PC-3 (cell line): ENCODE data around the gene SCO1. TPM values are rescaled to one million over a fixed set of nuclear protein-coding genes. Genes with fewer than 3 reads are reported as not detected.

Experiments
- ATAC-seq: fragments of 200-7000 bp; cut with Tn5 transposase; 2 replicates; pipeline ENCODE4 v1.9.1; 2020; ENCODE audit warnings: mild to moderate bottlenecking, moderate library complexity
- BruUV-seq: library from RNA; stranded (reverse); fragments of 400-500 nt; replicated peaks from 2 replicates; lab custom pipeline; 2021; lab: Mats Ljungman, UMichigan
- CTCF ChIA-PET: fragments of 300-600 bp; sonication (Branson Sonifier 250); formaldehyde crosslinking; loops from one replicate; lab custom pipeline; 2022; ENCODE audit warnings: antibody characterized with exemption; lab: Charles Lee
- POLR2A ChIA-PET: fragments of 300-600 bp; sonication (Branson Sonifier 250); formaldehyde crosslinking; loops from one replicate; lab custom pipeline; 2022; ENCODE audit warnings: antibody characterized with exemption; ENCODE audit not compliant: unreplicated experiment; lab: Charles Lee
- DNase-seq: peaks from one replicate; pipeline ENCODE4 v3.0.0-alpha.2; 2015
- H2AFZ ChIP-seq: fragments of 300-600 bp; sonication (generic); 2 replicates; pipeline ENCODE4 v1.6.0; 2016; ENCODE audit warnings: antibody characterized with exemption, low read length
- H3F3A ChIP-seq: fragments of 300-600 bp; sonication (generic); one replicate; pipeline ENCODE4 v1.6.0; 2017; ENCODE audit warnings: antibody characterized with exemption, low read length, control low read depth, mild to moderate bottlenecking; ENCODE audit not compliant: unreplicated experiment
- H3K27ac ChIP-seq: fragments of 300-600 bp; sonication (generic); 2 replicates; pipeline ENCODE4 v1.5.1; 2016; ENCODE audit warnings: mild to moderate bottlenecking, low read length
- H3K27me3 ChIP-seq: fragments of 300-600 bp; sonication (generic); 2 replicates; pipeline ENCODE4 v1.6.1; 2016; ENCODE audit warnings: low read length, mixed read lengths
- H3K36me3 ChIP-seq: fragments of 300-600 bp; sonication (generic); 2 replicates; pipeline ENCODE4 v1.6.1; 2016; ENCODE audit warnings: low read depth, mixed run types, low read length, mixed read lengths
- H3K4me1 ChIP-seq: fragments of 300-600 bp; sonication (generic); 2 replicates; pipeline ENCODE4 v1.5.1; 2016; ENCODE audit warnings: low read length; ENCODE audit not compliant: insufficient read depth
- H3K4me2 ChIP-seq: fragments of 300-600 bp; sonication (generic); 2 replicates; pipeline ENCODE4 v1.6.0; 2016; ENCODE audit warnings: low read length
- H3K4me3 ChIP-seq: fragments of 300-600 bp; sonication (generic); 2 replicates; pipeline ENCODE4 v1.5.1; 2016; ENCODE audit warnings: mild to moderate bottlenecking, low read length, mixed read lengths
- H3K79me2 ChIP-seq: fragments of 300-600 bp; sonication (generic); 2 replicates; pipeline ENCODE4 v1.6.1; 2017; ENCODE audit warnings: low read length, mixed read lengths
- H3K9ac ChIP-seq: fragments of 300-600 bp; sonication (generic); 2 replicates; pipeline ENCODE4 v1.6.0; 2016; ENCODE audit warnings: mild to moderate bottlenecking, low read length
- H3K9me2 ChIP-seq: fragments of 300-600 bp; sonication (generic); replicated peaks from 2 replicates; pipeline ENCODE4 v1.6.1; 2016; ENCODE audit warnings: mixed run types, low read length, mixed read lengths
- H3K9me3 ChIP-seq: fragments of 300-600 bp; sonication (generic); 2 replicates; pipeline ENCODE4 v1.6.1; 2016; ENCODE audit warnings: low read length, mixed read lengths
- H4K20me1 ChIP-seq: fragments of 300-600 bp; sonication (generic); 2 replicates; pipeline ENCODE4 v1.6.1; 2016; ENCODE audit warnings: low read length, mixed read lengths
- EZH2 ChIP-seq: fragments of 300-600 bp; sonication (generic); IDR thresholded peaks from one replicate; pipeline ENCODE4 v1.6.1; 2017; ENCODE audit warnings: antibody characterized with exemption, mild to moderate bottlenecking, low read length; ENCODE audit not compliant: unreplicated experiment
- EZH2phosphoT487 ChIP-seq: fragments of 300-600 bp; sonication (generic); IDR thresholded peaks from 2 replicates; pipeline ENCODE4 v1.6.1; 2018; ENCODE audit warnings: mild to moderate bottlenecking, antibody characterized with exemption, low read length, borderline replicate concordance
- intact Hi-C: fragments of 100-400 bp; cut with micrococcal nuclease; formaldehyde crosslinking; loops from 2 replicates; pipeline ENCODE4 v1.9.0; 2023
- total RNA-seq: library from RNA; depleted of rRNA; stranded (reverse); fragments of >200 nt; gene quantifications from 2 replicates; pipeline ENCODE4 v1.2.3, GENCODE V29; 2014
- TF ChIP-seq, protein P1 (sequence below): fragments of 300-600 bp; sonication (generic); conservative IDR thresholded peaks from 2 replicates; pipeline ENCODE4 v1.5.1; 2017; ENCODE audit warnings: antibody characterized with exemption, low read depth, mild to moderate bottlenecking, low read length

Gene SCO1
- total RNA-seq, 1 experiment from 2014 or later: 59.7 TPM

DNA sequence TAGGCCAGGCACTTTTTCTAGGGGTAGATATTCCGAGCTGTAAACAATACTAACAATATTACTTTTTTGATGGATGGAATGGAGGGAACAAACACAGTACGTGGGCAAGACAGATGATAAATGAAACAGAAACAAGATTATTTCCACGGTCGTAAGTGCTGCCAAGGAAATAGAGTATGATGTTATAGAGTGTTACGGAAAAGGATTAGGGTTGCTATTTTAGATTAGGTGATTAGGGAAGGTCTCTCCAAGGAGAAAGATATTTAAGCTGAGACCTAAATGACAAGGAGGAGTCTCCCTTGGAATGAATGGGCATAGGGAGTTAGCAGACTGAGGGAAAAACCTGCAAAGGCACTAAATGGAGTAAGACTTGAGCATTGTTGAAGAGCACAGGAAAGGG is 8.4 kb upstream of the SCO1 start:
- no peak for DNase-seq
- peaks cover 4% of the 10 kb centered on the region; the same call in 1 of the 2 replicates for H3K4me1 ChIP-seq
- no peaks in the 10 kb centered on the region for H3K9me3 ChIP-seq
- no peaks in the 10 kb centered on the region for H3K27me3 ChIP-seq
- no peak overlapping the region for H3K27ac ChIP-seq
- no peaks in the 10 kb centered on the region for H3F3A ChIP-seq
- no peak overlapping the region for H3K9ac ChIP-seq
- H3K36me3 ChIP-seq: no peaks in the 10 kb centered on the region
- ATAC-seq: no peak
- ChIA-PET CTCF (no interaction called here), POLR2A (no interaction called here)
- intact Hi-C loops: no loop called here
- BruUV-seq: no TSS peak
- H3K4me2 ChIP-seq: no peak overlapping the region
- no peak overlapping the region for H3K4me3 ChIP-seq
- TF ChIP-seq, protein P1, sequence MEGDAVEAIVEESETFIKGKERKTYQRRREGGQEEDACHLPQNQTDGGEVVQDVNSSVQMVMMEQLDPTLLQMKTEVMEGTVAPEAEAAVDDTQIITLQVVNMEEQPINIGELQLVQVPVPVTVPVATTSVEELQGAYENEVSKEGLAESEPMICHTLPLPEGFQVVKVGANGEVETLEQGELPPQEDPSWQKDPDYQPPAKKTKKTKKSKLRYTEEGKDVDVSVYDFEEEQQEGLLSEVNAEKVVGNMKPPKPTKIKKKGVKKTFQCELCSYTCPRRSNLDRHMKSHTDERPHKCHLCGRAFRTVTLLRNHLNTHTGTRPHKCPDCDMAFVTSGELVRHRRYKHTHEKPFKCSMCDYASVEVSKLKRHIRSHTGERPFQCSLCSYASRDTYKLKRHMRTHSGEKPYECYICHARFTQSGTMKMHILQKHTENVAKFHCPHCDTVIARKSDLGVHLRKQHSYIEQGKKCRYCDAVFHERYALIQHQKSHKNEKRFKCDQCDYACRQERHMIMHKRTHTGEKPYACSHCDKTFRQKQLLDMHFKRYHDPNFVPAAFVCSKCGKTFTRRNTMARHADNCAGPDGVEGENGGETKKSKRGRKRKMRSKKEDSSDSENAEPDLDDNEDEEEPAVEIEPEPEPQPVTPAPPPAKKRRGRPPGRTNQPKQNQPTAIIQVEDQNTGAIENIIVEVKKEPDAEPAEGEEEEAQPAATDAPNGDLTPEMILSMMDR: no peak
- TF ChIP-seq EZH2phosphoT487 (no peak), EZH2 (no peak)
- H4K20me1 ChIP-seq: no peaks in the 10 kb centered on the region
- H2AFZ ChIP-seq: no peak overlapping the region
- H3K9me2 ChIP-seq: no peaks in the 10 kb centered on the region
- H3K79me2 ChIP-seq: no peaks in the 10 kb centered on the region

DNA sequence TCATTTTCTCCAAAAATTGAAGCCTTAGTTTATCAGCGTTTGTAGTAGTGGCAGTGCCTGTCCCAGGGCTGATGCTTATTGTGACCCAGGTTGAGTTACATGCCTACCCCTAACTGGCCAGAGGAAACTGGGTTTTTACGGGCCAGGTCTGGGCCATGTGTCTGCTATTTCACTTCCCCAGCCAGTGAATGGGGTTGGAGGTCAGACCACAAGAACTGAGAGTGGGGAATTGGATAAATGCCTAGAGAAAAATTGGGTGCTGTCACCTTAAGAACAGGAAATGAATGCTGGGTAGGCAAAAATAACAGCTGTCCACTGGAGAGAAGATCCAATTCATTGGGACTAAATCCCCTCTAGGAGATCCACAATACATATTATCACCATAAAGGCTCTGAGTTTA is 5.2 kb upstream of the SCO1 start:
- Histone ChIP-seq H3K79me2 (peaks cover 14% of the 10 kb centered on the region), H3K4me3 (no peak overlapping the region), H2AFZ (no peak overlapping the region), H3K4me1 (peaks cover 4% of the 10 kb centered on the region; the same call in 1 of the 2 replicates), H3K27ac (no peak overlapping the region), H3F3A (no peaks in the 10 kb centered on the region), H3K4me2 (no peak overlapping the region), H3K9ac (no peak overlapping the region), H3K9me3 (no peaks in the 10 kb centered on the region), H3K9me2 (no peaks in the 10 kb centered on the region), H3K27me3 (no peaks in the 10 kb centered on the region), H4K20me1 (no peaks in the 10 kb centered on the region), H3K36me3 (no peaks in the 10 kb centered on the region)
- ATAC-seq (no peak), DNase-seq (no peak)
- BruUV-seq: no TSS peak
- intact Hi-C loops: no loop called here
- ChIA-PET CTCF (no interaction called here), POLR2A (no interaction called here)
- TF ChIP-seq, protein P1: no peak
- TF ChIP-seq EZH2phosphoT487 (no peak), EZH2 (no peak)

DNA sequence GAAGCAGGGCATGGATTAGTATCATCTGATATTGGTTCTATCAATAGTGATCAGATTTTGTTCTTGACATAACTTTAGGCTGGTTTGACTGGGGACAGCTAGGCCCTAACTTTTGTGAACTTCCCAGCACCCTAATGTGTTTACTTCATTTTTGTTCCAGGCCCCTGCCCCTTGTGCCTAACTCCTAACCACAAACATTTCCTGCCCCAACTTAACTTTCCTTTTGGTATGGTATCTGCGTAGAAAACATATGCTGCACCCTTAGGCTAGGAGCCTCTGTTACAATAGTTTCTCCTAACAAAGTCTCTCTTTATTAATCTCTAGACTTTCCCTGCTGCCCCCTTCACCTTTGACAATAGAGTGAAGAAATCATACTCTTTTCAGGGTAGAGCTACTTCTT is 2.5 kb upstream of the SCO1 start:
- H3K79me2 ChIP-seq: peaks cover 39% of the 10 kb centered on the region
- POLR2A ChIA-PET: no interaction called here
- CTCF ChIA-PET: no interaction called here
- DNase-seq: no peak
- peaks cover 8% of the 10 kb centered on the region; the same call in 1 of the 2 replicates for H3K36me3 ChIP-seq
- no peak overlapping the region for H3K4me2 ChIP-seq
- H3K4me1 ChIP-seq: peaks cover 12% of the 10 kb centered on the region; the same call in 1 of the 2 replicates
- no peaks in the 10 kb centered on the region for H3F3A ChIP-seq
- no peak overlapping the region for H3K4me3 ChIP-seq
- intact Hi-C loops: no loop called here
- no peaks in the 10 kb centered on the region for H3K9me2 ChIP-seq
- BruUV-seq: no TSS peak
- TF ChIP-seq, protein P1: no peak
- TF ChIP-seq EZH2phosphoT487 (no peak), EZH2 (no peak)
- no peaks in the 10 kb centered on the region for H3K27me3 ChIP-seq
- H2AFZ ChIP-seq: no peak overlapping the region
- H3K27ac ChIP-seq: no peak overlapping the region
- no peaks in the 10 kb centered on the region for H3K9me3 ChIP-seq
- ATAC-seq: no peak
- H4K20me1 ChIP-seq: no peaks in the 10 kb centered on the region
- H3K9ac ChIP-seq: no peak overlapping the region
